Colonic mucosa (tissue), 4 donors: ENCODE results near the gene RUBCN. TPM values are rescaled to one million over a fixed set of nuclear protein-coding genes. Genes with fewer than 3 reads are reported as not detected.
A peak's percentile ranks its signal among the peaks of the same experiment; 100 is the strongest.
"Not testable (repeated sequence)": the region's sequence is repeated elsewhere in the genome, so short reads cannot be mapped to it uniquely, and the experiment has no call there.

Experiments
- DNase-seq: peaks from one replicate; pipeline ENCODE4 v3.0.0-alpha.2; 2020
- H3K27ac ChIP-seq: fragments of 200-600 bp; one replicate; pipeline ENCODE4 v1.8.0; 2021
- H3K27me3 ChIP-seq: fragments of 200-600 bp; one replicate; pipeline ENCODE4 v1.8.0; 2021
- H3K36me3 ChIP-seq: fragments of 200-600 bp; one replicate; pipeline ENCODE4 v1.8.0; 2021
- H3K4me1 ChIP-seq: fragments of 200-600 bp; one replicate; pipeline ENCODE4 v1.8.0; 2021; ENCODE audit warnings: mild to moderate bottlenecking
- H3K4me3 ChIP-seq: fragments of 200-600 bp; one replicate; pipeline ENCODE4 v1.8.0; 2021
- H3K9ac ChIP-seq, 2 donors: one replicate each; pipeline ENCODE4 v1.7.0; 2013; ENCODE audit warnings: control low read depth in 2 of 2, low read depth in 2 of 2, low read length in 2 of 2
- H3K9me3 ChIP-seq: fragments of 200-600 bp; one replicate; pipeline ENCODE4 v1.8.0; 2021
- intact Hi-C: fragments of 100-400 bp; cut with DNase I; formaldehyde crosslinking; loops from one replicate; pipeline ENCODE4 v1.14.1; 2022
- total RNA-seq, 2 donors: library from RNA; stranded (reverse); fragmentation: NEBNext Ultra II Directional in 1 of 2; extraction: Animal tissue kit (Norgen Biotek cat#: 25700) in 1 of 2; gene quantifications; one replicate each; pipeline ENCODE4 v1.2.1, GENCODE V29; 2021
- donor health status: healthy.
- donor health status: DM: no; HTN: no; CAD: no.
- donor health status: DM: no; HTN: no; CAD: no.

Gene RUBCN
- total RNA-seq, 2 donors from 2014 or later, result 16.8 to 18.7 TPM

DNA sequence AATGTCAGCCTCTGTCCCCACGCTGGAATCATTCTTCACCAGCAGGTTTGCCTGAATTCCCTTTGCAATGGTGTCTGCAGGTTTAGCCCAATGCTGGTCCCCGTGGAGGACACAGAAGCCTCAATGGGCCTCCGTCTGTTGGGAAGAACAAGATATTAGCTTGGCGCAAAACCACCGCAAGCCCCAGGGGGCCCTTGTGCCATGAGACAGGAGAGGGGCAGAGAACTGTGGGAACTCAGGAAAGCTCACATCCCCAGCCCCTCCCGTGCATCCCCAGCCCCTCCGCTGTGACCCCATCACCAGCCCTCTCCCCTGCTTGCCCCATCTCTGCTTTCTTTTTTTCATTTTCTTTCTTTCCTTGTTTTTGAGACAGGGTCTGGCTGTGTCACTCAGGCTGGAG lies 89.1 kb downstream of the RUBCN start:
- H3K9ac ChIP-seq, H3K9me3 ChIP-seq, H3K36me3 ChIP-seq, DNase-seq, H3K27me3 ChIP-seq, H3K4me1 ChIP-seq, H3K27ac ChIP-seq, H3K4me3 ChIP-seq, intact Hi-C loops: not testable (repeated sequence)

DNA sequence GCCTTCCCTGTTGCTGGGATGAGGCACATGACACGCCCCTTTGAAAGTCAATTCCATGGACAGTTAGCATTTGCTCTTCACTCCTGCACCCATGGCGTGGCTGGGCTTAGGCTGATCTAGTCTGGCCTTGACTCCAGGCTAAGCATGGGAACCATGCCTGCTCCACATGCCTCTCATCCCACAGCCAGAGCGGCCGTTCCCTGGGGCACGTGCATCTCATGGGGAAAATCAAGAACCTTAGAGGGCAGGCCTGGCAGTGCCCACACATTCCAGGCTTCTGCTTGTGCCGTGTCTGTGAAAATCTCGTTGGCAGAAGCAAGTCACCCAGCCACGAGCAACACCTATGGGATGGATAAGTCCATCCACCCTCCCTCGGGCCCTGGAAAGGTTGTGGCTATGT lies 89.5 kb downstream of the RUBCN start:
- H3K36me3 ChIP-seq, DNase-seq, H3K27ac ChIP-seq, H3K9me3 ChIP-seq, H3K27me3 ChIP-seq, intact Hi-C loops, H3K4me1 ChIP-seq, H3K9ac ChIP-seq, H3K4me3 ChIP-seq: not testable (repeated sequence)

DNA sequence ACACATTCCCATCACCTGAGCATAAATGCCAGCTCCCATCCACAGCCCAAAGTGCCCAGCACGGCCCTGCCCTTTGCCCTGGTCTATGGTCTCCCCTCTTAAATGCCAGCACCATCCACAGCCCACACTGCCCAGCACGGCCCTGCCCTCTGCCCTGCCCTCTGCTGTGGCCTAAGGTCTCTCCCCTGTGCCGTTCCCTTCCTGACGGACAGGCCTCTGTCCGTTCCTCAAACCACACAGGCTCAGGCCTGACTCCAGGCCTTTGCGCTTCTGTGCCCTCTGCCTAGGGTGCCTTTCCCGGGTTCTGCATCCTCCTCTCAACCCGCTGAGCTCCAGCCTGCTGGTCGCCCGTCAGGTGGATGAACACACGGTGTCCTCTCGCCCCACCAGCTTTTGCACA lies 90.4 kb downstream of the RUBCN start:
- H3K27ac ChIP-seq, H3K4me3 ChIP-seq, H3K9me3 ChIP-seq, H3K36me3 ChIP-seq, H3K27me3 ChIP-seq, H3K4me1 ChIP-seq, H3K9ac ChIP-seq, intact Hi-C loops, DNase-seq: not testable (repeated sequence)

DNA sequence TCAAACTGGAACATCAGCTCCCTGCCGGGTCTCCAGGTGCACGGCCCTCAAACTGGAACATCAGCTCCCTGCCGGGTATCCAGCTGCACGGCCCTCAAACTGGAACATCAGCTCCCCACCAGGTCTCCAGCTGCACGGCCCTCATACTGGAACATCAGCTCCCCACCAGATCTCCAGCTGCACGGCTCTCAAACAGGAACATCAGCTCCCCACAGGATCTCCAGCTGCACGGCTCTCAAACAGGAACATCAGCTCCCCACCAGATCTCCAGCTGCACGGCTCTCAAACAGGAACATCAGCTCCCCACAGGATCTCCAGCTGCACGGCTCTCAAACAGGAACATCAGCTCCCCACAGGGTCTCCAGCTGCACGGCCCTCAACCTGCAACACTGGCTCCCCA lies 99.1 kb downstream of the RUBCN start:
- H3K27me3 ChIP-seq, H3K27ac ChIP-seq, H3K9ac ChIP-seq, H3K4me1 ChIP-seq, H3K4me3 ChIP-seq, DNase-seq, H3K36me3 ChIP-seq, intact Hi-C loops, H3K9me3 ChIP-seq: not testable (repeated sequence)

DNA sequence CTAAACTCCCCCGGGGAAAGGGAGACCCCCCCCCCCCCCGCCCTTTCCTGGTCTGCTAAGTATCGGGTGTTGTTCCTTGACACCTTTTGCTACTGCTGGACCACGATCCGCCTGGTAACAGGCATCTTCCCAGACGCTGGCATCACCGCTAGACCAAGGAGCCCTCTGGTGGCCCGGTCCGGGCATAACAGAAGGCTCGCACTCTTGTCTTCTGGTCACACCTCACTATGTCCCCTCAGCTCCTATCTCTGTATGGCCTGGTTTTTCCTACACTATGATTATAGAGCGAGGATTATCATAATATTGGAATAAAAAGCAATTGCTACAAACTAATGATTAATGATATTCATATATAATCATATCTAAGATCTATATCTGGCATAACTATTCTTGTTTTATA lies 104.7 kb downstream of the RUBCN start:
- H3K4me3 ChIP-seq, H3K4me1 ChIP-seq, H3K9ac ChIP-seq, intact Hi-C loops, H3K27me3 ChIP-seq, H3K36me3 ChIP-seq, H3K9me3 ChIP-seq, DNase-seq, H3K27ac ChIP-seq: not testable (repeated sequence)

DNA sequence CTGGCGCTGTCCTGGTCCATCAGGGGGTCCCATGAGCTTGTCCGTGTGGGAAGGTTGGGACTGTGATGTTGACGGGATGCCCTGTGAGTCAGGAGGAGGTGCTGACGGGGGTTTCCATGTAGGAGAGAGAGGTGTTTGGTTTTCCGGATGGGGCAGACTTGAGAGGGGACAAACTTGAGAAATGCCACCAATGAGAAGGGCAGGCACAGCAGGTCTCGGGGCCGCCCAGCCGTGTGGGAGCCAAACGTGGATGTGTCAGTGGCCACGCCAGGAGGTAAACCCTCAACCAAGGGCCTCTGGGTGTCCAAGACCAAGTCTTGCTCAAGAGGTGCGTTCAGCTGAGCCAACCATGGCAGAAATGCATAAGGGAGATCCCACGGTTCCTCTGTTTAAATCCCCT lies 105.9 kb downstream of the RUBCN start:
- H3K27ac ChIP-seq, H3K9me3 ChIP-seq, H3K9ac ChIP-seq, intact Hi-C loops, DNase-seq, H3K27me3 ChIP-seq, H3K36me3 ChIP-seq, H3K4me1 ChIP-seq, H3K4me3 ChIP-seq: not testable (repeated sequence)

DNA sequence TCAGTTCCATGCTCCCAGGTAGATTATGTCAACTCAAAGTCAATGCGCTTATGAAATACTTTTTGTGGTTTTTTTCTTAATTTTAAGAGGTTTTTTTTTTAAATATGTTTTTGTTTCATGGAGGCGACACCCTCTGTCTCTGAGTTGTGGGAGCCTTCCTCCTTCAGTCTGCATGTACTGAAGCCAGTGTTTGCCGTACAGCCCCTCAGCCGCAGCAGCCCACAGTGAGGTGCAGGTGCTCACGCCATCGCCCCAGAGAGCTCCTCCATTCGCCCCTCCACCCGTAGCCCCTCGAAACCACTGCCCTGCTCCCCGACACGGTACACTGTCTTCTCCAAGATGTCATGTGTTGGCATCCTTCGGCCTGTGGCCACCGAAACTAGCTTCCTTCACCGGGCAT lies 107.4 kb downstream of the RUBCN start:
- H3K27me3 ChIP-seq, intact Hi-C loops, H3K36me3 ChIP-seq, DNase-seq, H3K9ac ChIP-seq, H3K4me3 ChIP-seq, H3K27ac ChIP-seq, H3K4me1 ChIP-seq, H3K9me3 ChIP-seq: not testable (repeated sequence)

DNA sequence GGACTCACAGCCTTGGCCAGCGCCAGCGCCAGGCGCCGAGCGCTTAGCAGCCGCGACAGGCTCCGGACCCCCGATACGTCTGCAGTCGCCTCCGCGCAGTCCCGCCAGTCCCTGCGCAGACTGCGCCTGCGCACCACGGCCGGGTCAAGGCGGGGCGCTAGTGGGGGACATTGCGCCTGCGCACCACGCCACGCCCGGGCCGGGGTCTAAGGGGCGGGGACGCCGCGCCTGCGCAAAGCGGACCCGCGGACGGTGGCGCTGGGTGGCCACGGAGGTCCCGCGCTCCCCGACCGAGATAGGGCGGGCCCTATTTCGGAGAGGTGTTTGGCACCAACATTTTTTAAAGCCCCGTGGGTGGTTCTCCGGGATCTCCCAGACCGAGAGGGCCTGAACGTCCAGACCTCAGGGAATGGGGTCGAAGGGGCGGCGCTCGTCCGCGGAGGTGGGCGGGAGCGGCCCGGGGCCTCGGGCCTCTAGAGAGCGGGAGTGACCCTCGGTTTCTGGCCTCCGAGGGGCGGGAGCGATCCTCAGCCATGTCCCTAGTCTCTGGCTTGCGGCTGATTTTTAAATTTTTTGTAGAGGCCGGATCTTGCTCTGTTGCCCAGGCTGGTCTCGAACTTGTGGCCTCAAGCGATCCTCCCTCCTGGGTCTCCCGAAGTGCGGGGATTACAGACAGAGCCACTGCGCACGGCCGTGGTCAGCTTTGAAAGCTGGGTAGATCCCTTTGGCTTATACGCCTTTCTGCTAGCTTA lies 108.8 kb downstream of the RUBCN start:
- H3K36me3 ChIP-seq, H3K27me3 ChIP-seq, intact Hi-C loops, H3K9me3 ChIP-seq, H3K4me1 ChIP-seq: not testable (repeated sequence)
- peak; percentile 87 for DNase-seq
- peak overlapping the region; percentile 78 for H3K27ac ChIP-seq
- peak overlapping the region; percentile 74 for H3K4me3 ChIP-seq
- H3K9ac ChIP-seq, result peak overlapping the region; percentile 66 to 80

DNA sequence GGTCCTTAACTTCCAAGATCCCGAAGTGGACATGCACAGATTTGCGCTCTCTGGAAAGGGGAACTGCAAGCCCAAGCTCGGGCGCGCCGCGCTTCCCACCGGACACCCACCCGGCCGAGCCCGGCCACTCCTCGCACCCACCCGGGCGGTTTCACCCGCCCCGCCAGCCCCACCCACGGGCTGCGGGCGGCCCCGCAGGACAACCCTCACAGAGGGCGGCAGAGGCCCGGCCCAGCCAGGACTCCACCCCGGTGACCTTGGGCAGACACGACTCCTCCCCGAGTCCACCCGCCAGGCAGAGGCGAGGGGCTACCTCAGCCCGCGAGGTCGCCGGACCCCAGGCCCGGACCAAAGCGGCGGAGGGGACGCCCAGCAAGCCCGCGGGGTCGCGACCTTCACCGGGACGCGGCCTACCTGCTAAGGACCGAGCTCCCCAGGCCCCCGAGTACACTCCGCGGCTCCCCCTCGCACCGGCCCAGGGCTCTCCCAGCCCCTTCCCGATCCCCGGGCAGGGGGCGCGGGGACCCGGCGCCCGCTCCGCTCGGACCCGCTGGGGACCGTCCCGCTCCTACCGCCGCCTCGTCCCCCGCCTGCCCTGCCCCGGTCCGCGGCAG lies 109.4 kb downstream of the RUBCN start:
- H3K9me3 ChIP-seq, H3K4me1 ChIP-seq, intact Hi-C loops, H3K36me3 ChIP-seq, H3K27me3 ChIP-seq: not testable (repeated sequence)
- H3K9ac ChIP-seq, result peak overlapping the region in 1 of 2 donors; percentile 80
- peak; percentile 83 for DNase-seq
- peak overlapping the region; percentile 78 for H3K27ac ChIP-seq
- H3K4me3 ChIP-seq, result peak overlapping the region; percentile 74

DNA sequence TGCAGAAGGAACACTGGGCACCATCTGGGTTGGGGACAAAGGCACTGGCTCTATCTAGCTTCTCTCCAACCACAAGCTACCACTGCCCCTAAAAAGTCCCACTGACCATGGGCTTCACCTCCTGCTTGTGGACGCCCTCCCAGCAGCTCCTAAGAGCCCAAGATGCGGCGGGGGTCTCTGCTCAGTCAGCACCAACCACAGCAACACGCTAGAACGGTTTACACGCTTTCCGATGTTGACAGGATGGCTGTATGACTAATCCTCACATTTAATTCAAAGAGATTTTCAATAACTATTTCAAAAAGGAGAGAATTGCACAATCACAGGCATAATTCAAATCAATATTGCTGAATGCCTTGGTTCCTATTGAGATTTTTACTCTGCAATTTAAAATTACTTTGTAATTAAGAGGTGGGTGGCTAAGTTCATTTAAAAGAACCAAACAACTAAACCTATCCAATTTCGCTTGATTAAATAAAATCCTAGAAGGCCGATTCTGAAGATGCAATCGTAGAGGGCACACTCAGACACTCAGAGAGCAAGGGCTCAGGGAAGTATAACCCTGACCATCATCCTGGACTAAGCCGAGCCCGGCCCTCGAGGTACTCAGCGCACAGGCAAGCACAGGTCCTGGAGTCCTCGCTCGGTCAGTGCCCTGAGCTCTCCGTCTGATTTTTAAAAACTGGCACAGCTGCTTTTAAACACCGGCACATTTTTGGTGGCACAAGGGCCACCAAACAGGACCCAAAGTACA lies 110.1 kb downstream of the RUBCN start:
- H3K27me3 ChIP-seq, H3K9ac ChIP-seq, H3K9me3 ChIP-seq, DNase-seq, H3K4me1 ChIP-seq, intact Hi-C loops, H3K36me3 ChIP-seq: not testable (repeated sequence)
- Histone ChIP-seq H3K27ac (peak overlapping the region; percentile 47), H3K4me3 (peak overlapping the region; percentile 74)

DNA sequence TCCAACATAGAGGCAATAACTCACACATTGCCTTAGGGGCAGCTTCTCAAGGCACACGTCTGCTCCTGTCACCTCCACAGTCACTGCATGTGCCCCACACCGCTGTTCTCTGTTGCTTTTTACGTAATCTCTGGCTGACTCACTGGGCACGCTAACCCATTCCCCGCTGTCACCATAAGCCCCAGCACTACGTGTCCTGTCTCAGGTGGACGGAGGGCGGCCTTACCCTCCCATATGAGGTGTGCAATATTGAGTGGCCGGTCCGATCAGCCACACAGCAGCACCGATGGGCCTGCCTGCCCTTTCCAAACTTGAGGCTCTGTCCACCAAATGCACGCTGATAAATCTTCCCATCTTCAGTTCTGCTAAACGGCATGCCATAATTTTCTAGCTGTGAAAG lies 115.2 kb downstream of the RUBCN start:
- H3K9me3 ChIP-seq, H3K9ac ChIP-seq, intact Hi-C loops, DNase-seq, H3K4me1 ChIP-seq, H3K4me3 ChIP-seq, H3K27ac ChIP-seq, H3K27me3 ChIP-seq, H3K36me3 ChIP-seq: not testable (repeated sequence)
